PC-3 (cell line): ENCODE results near the gene SPRED1. TPM values are rescaled to one million over a fixed set of nuclear protein-coding genes. Genes with fewer than 3 reads are reported as not detected.

Source experiments
- ATAC-seq: fragments of 200-7000 bp; cut with Tn5 transposase; 2 replicates; pipeline ENCODE4 v1.9.1; 2020; ENCODE audit warnings: mild to moderate bottlenecking, moderate library complexity
- BruUV-seq: library from RNA; stranded (reverse); fragments of 400-500 nt; replicated peaks from 2 replicates; lab custom pipeline; 2021; lab: Mats Ljungman, UMichigan
- CTCF ChIA-PET: fragments of 300-600 bp; sonication (Branson Sonifier 250); formaldehyde crosslinking; loops from one replicate; lab custom pipeline; 2022; ENCODE audit warnings: antibody characterized with exemption; lab: Charles Lee
- POLR2A ChIA-PET: fragments of 300-600 bp; sonication (Branson Sonifier 250); formaldehyde crosslinking; loops from one replicate; lab custom pipeline; 2022; ENCODE audit warnings: antibody characterized with exemption; ENCODE audit not compliant: unreplicated experiment; lab: Charles Lee
- DNase-seq: peaks from one replicate; pipeline ENCODE4 v3.0.0-alpha.2; 2015
- H2AFZ ChIP-seq: fragments of 300-600 bp; sonication (generic); 2 replicates; pipeline ENCODE4 v1.6.0; 2016; ENCODE audit warnings: antibody characterized with exemption, low read length
- H3F3A ChIP-seq: fragments of 300-600 bp; sonication (generic); one replicate; pipeline ENCODE4 v1.6.0; 2017; ENCODE audit warnings: antibody characterized with exemption, low read length, control low read depth, mild to moderate bottlenecking; ENCODE audit not compliant: unreplicated experiment
- H3K27ac ChIP-seq: fragments of 300-600 bp; sonication (generic); 2 replicates; pipeline ENCODE4 v1.5.1; 2016; ENCODE audit warnings: mild to moderate bottlenecking, low read length
- H3K27me3 ChIP-seq: fragments of 300-600 bp; sonication (generic); 2 replicates; pipeline ENCODE4 v1.6.1; 2016; ENCODE audit warnings: low read length, mixed read lengths
- H3K36me3 ChIP-seq: fragments of 300-600 bp; sonication (generic); 2 replicates; pipeline ENCODE4 v1.6.1; 2016; ENCODE audit warnings: low read depth, mixed run types, low read length, mixed read lengths
- H3K4me1 ChIP-seq: fragments of 300-600 bp; sonication (generic); 2 replicates; pipeline ENCODE4 v1.5.1; 2016; ENCODE audit warnings: low read length; ENCODE audit not compliant: insufficient read depth
- H3K4me2 ChIP-seq: fragments of 300-600 bp; sonication (generic); 2 replicates; pipeline ENCODE4 v1.6.0; 2016; ENCODE audit warnings: low read length
- H3K4me3 ChIP-seq: fragments of 300-600 bp; sonication (generic); 2 replicates; pipeline ENCODE4 v1.5.1; 2016; ENCODE audit warnings: mild to moderate bottlenecking, low read length, mixed read lengths
- H3K79me2 ChIP-seq: fragments of 300-600 bp; sonication (generic); 2 replicates; pipeline ENCODE4 v1.6.1; 2017; ENCODE audit warnings: low read length, mixed read lengths
- H3K9ac ChIP-seq: fragments of 300-600 bp; sonication (generic); 2 replicates; pipeline ENCODE4 v1.6.0; 2016; ENCODE audit warnings: mild to moderate bottlenecking, low read length
- H3K9me2 ChIP-seq: fragments of 300-600 bp; sonication (generic); replicated peaks from 2 replicates; pipeline ENCODE4 v1.6.1; 2016; ENCODE audit warnings: mixed run types, low read length, mixed read lengths
- H3K9me3 ChIP-seq: fragments of 300-600 bp; sonication (generic); 2 replicates; pipeline ENCODE4 v1.6.1; 2016; ENCODE audit warnings: low read length, mixed read lengths
- H4K20me1 ChIP-seq: fragments of 300-600 bp; sonication (generic); 2 replicates; pipeline ENCODE4 v1.6.1; 2016; ENCODE audit warnings: low read length, mixed read lengths
- EZH2 ChIP-seq: fragments of 300-600 bp; sonication (generic); IDR thresholded peaks from one replicate; pipeline ENCODE4 v1.6.1; 2017; ENCODE audit warnings: antibody characterized with exemption, mild to moderate bottlenecking, low read length; ENCODE audit not compliant: unreplicated experiment
- EZH2phosphoT487 ChIP-seq: fragments of 300-600 bp; sonication (generic); IDR thresholded peaks from 2 replicates; pipeline ENCODE4 v1.6.1; 2018; ENCODE audit warnings: mild to moderate bottlenecking, antibody characterized with exemption, low read length, borderline replicate concordance
- intact Hi-C: fragments of 100-400 bp; cut with micrococcal nuclease; formaldehyde crosslinking; loops from 2 replicates; pipeline ENCODE4 v1.9.0; 2023
- total RNA-seq: library from RNA; depleted of rRNA; stranded (reverse); fragments of >200 nt; gene quantifications from 2 replicates; pipeline ENCODE4 v1.2.3, GENCODE V29; 2014
- TF ChIP-seq, protein P1 (sequence below): fragments of 300-600 bp; sonication (generic); conservative IDR thresholded peaks from 2 replicates; pipeline ENCODE4 v1.5.1; 2017; ENCODE audit warnings: antibody characterized with exemption, low read depth, mild to moderate bottlenecking, low read length

The SPRED1 gene
- total RNA-seq, 1 experiment from 2014 or later, result 39.7 TPM

DNA sequence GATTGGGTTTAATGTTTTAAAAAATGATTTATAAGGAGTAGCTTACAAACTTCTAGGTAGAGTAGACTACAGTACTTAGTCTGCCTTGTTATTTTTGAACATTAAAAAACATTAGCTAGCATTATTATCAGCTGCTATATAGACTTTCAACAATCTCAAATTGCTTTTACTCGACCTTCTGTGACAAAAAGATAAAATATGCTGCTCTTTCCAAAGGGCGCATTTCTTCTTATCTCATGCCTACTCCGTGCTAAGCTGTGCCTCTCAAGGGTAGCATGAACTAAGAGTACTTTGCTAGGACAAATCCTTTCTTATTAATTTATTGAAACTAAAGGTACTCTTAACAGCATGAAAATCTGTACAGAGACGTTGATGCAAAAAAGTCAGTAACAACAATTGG lies 71.3 kb downstream of the SPRED1 start:
- TF ChIP-seq EZH2phosphoT487 (no peak), EZH2 (no peak)
- TF ChIP-seq, protein P1, sequence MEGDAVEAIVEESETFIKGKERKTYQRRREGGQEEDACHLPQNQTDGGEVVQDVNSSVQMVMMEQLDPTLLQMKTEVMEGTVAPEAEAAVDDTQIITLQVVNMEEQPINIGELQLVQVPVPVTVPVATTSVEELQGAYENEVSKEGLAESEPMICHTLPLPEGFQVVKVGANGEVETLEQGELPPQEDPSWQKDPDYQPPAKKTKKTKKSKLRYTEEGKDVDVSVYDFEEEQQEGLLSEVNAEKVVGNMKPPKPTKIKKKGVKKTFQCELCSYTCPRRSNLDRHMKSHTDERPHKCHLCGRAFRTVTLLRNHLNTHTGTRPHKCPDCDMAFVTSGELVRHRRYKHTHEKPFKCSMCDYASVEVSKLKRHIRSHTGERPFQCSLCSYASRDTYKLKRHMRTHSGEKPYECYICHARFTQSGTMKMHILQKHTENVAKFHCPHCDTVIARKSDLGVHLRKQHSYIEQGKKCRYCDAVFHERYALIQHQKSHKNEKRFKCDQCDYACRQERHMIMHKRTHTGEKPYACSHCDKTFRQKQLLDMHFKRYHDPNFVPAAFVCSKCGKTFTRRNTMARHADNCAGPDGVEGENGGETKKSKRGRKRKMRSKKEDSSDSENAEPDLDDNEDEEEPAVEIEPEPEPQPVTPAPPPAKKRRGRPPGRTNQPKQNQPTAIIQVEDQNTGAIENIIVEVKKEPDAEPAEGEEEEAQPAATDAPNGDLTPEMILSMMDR, result no peak
- no peak overlapping the region for H3K4me3 ChIP-seq

DNA sequence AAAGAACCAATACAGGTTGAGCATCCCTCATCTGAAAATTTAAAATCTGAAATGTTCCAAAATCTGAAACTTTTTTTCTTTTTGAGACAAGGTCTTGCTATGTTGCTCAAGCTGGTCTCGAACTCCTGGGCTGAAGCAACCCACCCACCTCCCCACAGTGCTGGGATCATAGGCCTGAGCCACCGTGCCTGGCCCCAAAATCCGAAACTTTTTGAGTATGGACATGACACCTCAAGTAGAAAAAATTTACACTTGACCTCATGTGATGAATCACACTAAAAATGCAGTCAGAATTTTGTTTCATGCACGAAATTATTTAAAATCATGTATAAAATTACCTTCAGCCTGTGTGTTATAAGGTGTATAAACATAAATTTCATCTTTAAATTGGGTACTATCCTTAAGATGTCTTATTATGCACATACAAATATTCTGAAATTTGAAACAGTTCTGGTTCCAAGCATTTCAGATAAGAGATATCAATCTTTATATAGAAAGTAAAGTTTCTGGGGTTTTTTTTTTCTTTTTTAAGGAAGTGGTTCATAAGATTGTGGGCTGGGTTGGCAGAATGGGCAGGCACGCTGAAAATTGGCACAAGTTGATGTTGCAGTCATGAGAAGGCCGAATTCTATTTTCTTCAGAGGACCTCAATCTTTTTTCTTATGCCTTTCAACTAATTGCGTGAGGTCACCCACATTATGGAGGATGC lies 72.5 kb downstream of the SPRED1 start:
- no peak overlapping the region for H3K27ac ChIP-seq
- H3K9me3 ChIP-seq, result no peaks in the 10 kb centered on the region
- peaks cover 50% of the 10 kb centered on the region; the same call in 1 of the 2 replicates for H3K36me3 ChIP-seq
- CTCF ChIA-PET, result no interaction called here
- no peak for DNase-seq
- H3K9me2 ChIP-seq, result no peaks in the 10 kb centered on the region
- H2AFZ ChIP-seq, result no peak overlapping the region
- no peaks in the 10 kb centered on the region for H3K4me1 ChIP-seq
- no peaks in the 10 kb centered on the region for H3K27me3 ChIP-seq
- ATAC-seq, result no peak
- POLR2A ChIA-PET, result no interaction called here
- peaks cover 19% of the 10 kb centered on the region for H3K79me2 ChIP-seq
- H3K9ac ChIP-seq, result no peak overlapping the region
- H3K4me2 ChIP-seq, result no peak overlapping the region
- BruUV-seq, result no TSS peak
- no peaks in the 10 kb centered on the region for H3F3A ChIP-seq
- TF ChIP-seq EZH2, result no peak
- TF ChIP-seq EZH2phosphoT487, result no peak
- TF ChIP-seq, protein P1, result no peak
- H4K20me1 ChIP-seq, result peaks cover 11% of the 10 kb centered on the region
- H3K4me3 ChIP-seq, result no peak overlapping the region
- intact Hi-C loops, result no loop called here

More for the DNA sequence above, 71.3 kb downstream of the SPRED1 start:
- no peak overlapping the region for H2AFZ ChIP-seq
- peaks cover 50% of the 10 kb centered on the region; the same call in 1 of the 2 replicates for H3K36me3 ChIP-seq
- H3K9me3 ChIP-seq, result no peaks in the 10 kb centered on the region
- no peak overlapping the region for H3K27ac ChIP-seq
- BruUV-seq, result no TSS peak
- ATAC-seq (no peak), DNase-seq (no peak)
- H4K20me1 ChIP-seq, result peaks cover 12% of the 10 kb centered on the region
- H3K27me3 ChIP-seq, result no peaks in the 10 kb centered on the region
- no peaks in the 10 kb centered on the region for H3K9me2 ChIP-seq
- H3F3A ChIP-seq, result no peaks in the 10 kb centered on the region
- intact Hi-C loops, result no loop called here
- peaks cover 27% of the 10 kb centered on the region for H3K79me2 ChIP-seq
- H3K9ac ChIP-seq, result no peak overlapping the region
- ChIA-PET POLR2A (no interaction called here), CTCF (no interaction called here)
- no peak overlapping the region for H3K4me2 ChIP-seq
- no peaks in the 10 kb centered on the region for H3K4me1 ChIP-seq

DNA sequence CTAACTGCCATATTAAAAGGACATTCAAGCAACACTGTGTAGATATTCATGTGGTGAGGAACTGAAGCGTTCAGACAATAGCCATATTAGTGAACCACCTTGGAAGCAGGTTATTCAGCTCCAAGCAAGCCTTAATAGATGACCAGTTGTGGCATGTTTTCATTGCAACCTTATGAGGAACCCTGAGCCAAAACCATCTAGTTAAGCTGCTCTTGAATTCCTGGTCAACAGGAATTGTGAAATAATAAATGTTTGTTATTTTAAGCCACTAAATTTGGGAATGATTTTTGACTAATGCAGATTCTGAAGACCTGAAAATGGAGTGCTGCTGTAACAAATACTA lies 73.0 kb downstream of the SPRED1 start:
- H2AFZ ChIP-seq, result no peak overlapping the region
- H3K36me3 ChIP-seq, result peaks cover 50% of the 10 kb centered on the region; the same call in 1 of the 2 replicates
- TF ChIP-seq, protein P1, result no peak
- TF ChIP-seq EZH2, result no peak
- no peak for TF ChIP-seq EZH2phosphoT487
- H3K79me2 ChIP-seq, result peaks cover 13% of the 10 kb centered on the region; the same call in 1 of the 2 replicates
- H3K9me3 ChIP-seq, result no peaks in the 10 kb centered on the region
- POLR2A ChIA-PET, result no interaction called here
- DNase-seq, result no peak
- intact Hi-C loops, result no loop called here
- H3K9me2 ChIP-seq, result no peaks in the 10 kb centered on the region
- H3K27ac ChIP-seq, result no peak overlapping the region
- BruUV-seq, result no TSS peak
- H3K4me3 ChIP-seq, result no peak overlapping the region
- H3K27me3 ChIP-seq, result no peaks in the 10 kb centered on the region
- CTCF ChIA-PET, result no interaction called here
- peaks cover 6% of the 10 kb centered on the region for H4K20me1 ChIP-seq
- H3K4me1 ChIP-seq, result no peaks in the 10 kb centered on the region
- no peak for ATAC-seq
- no peaks in the 10 kb centered on the region for H3F3A ChIP-seq
- H3K9ac ChIP-seq, result no peak overlapping the region
- no peak overlapping the region for H3K4me2 ChIP-seq
